Measurements from ENCODE around the gene TMEM89. TPM values are rescaled to one million over a fixed set of nuclear protein-coding genes. Genes with fewer than 3 reads are reported as not detected.
A peak's percentile ranks its signal among the peaks of the same experiment; 100 is the strongest.

Gene TMEM89
- total RNA-seq, 1 donor from 2014 or later = not detected

GRCh38 chr3:48596676-48597407 lies 24.7 kb downstream of the TMEM89 start:
- peak overlapping the region; percentile 50 for H3K4me3 Mint-ChIP-seq (ENCODE audit: unreplicated experiment)
- peaks cover 5% of the 10 kb centered on the region for H3K36me3 Mint-ChIP-seq (ENCODE audit: unreplicated experiment)
- peaks cover 12% of the 10 kb centered on the region for H3K4me1 Mint-ChIP-seq (ENCODE audit: low read depth, unreplicated experiment)
- H3K27ac Mint-ChIP-seq (ENCODE audit: unreplicated experiment) = peak overlapping the region; percentile 82
- TF ChIP-seq CTCF (IDR thresholded peaks at IDR 0.05; ENCODE audit: partially characterized antibody, unreplicated experiment) = no peak
- H3K9me3 Mint-ChIP-seq (ENCODE audit: unreplicated experiment) = peaks cover 9% of the 10 kb centered on the region
- H3K27me3 Mint-ChIP-seq (ENCODE audit: unreplicated experiment) = peaks cover 12% of the 10 kb centered on the region
- DNase-seq = peak; percentile 10

GRCh38 chr3:48596157-48596556 lies 25.4 kb downstream of the TMEM89 start:
- Mint-ChIP-seq H3K4me1 (ENCODE audit: low read depth, unreplicated experiment) (peaks cover 12% of the 10 kb centered on the region), H3K27ac (ENCODE audit: unreplicated experiment) (no peak overlapping the region), H3K36me3 (ENCODE audit: unreplicated experiment) (peaks cover 5% of the 10 kb centered on the region), H3K9me3 (ENCODE audit: unreplicated experiment) (peaks cover 8% of the 10 kb centered on the region), H3K27me3 (ENCODE audit: unreplicated experiment) (peaks cover 12% of the 10 kb centered on the region), H3K4me3 (ENCODE audit: unreplicated experiment) (peak overlapping the region; percentile 20)
- DNase-seq = peak; percentile 11
- TF ChIP-seq CTCF (IDR thresholded peaks at IDR 0.05; ENCODE audit: partially characterized antibody, unreplicated experiment) = no peak

- peaks cover 12% of the 10 kb centered on the region for H3K4me1 Mint-ChIP-seq (ENCODE audit: low read depth, unreplicated experiment)
- DNase-seq = peak; percentile 48
- peaks cover 10% of the 10 kb centered on the region for H3K9me3 Mint-ChIP-seq (ENCODE audit: unreplicated experiment)
- H3K36me3 Mint-ChIP-seq (ENCODE audit: unreplicated experiment) = peaks cover 5% of the 10 kb centered on the region
- no peak for TF ChIP-seq CTCF (IDR thresholded peaks at IDR 0.05; ENCODE audit: partially characterized antibody, unreplicated experiment)
- H3K4me3 Mint-ChIP-seq (ENCODE audit: unreplicated experiment) = no peak overlapping the region
- H3K27ac Mint-ChIP-seq (ENCODE audit: unreplicated experiment) = no peak overlapping the region
- H3K27me3 Mint-ChIP-seq (ENCODE audit: unreplicated experiment) = peaks cover 16% of the 10 kb centered on the region
These were observed 25.9 kb downstream of the TMEM89 start for GRCh38 chr3:48595526-48596121.

GRCh38 chr3:48595075-48595525 lies 26.5 kb downstream of the TMEM89 start, which contains the start of gene COL7A1:
Gene COL7A1, minus strand, starts transcription at chr3:48595329. Its CDS starts 170 bp downstream, at chr3:48595159.
- peaks cover 10% of the 10 kb centered on the region for H3K9me3 Mint-ChIP-seq (ENCODE audit: unreplicated experiment)
- peaks cover 5% of the 10 kb centered on the region for H3K36me3 Mint-ChIP-seq (ENCODE audit: unreplicated experiment)
- H3K27ac Mint-ChIP-seq (ENCODE audit: unreplicated experiment) = no peak within 1 kb of the TSS
- no peak for TF ChIP-seq CTCF (IDR thresholded peaks at IDR 0.05; ENCODE audit: partially characterized antibody, unreplicated experiment)
- no peak for DNase-seq
- no peak within 1 kb of the TSS for H3K4me3 Mint-ChIP-seq (ENCODE audit: unreplicated experiment)
- H3K4me1 Mint-ChIP-seq (ENCODE audit: low read depth, unreplicated experiment) = peaks cover 12% of the 10 kb centered on the region
- peaks cover 16% of the 10 kb centered on the region for H3K27me3 Mint-ChIP-seq (ENCODE audit: unreplicated experiment)
